K562 (cell line): ENCODE measurements around the gene KCTD18.
A peak's percentile ranks its signal among the peaks of the same experiment; 100 is the strongest.

Experiments
- CTCF ChIP-seq, 3 experiments: IDR thresholded peaks in 2 of 3; conservative IDR thresholded peaks in 1 of 3; 2 replicates each; pipeline ENCODE4 v1.5.1; 2011 to 2012; ENCODE audit warnings: low read length in 3 of 3, mild to moderate bottlenecking in 3 of 3, control low read depth in 2 of 3, improper control_type of control experiment in 1 of 3, inconsistent platforms in 1 of 3, low read depth in 1 of 3, mixed read lengths in 1 of 3, moderate library complexity in 1 of 3; ENCODE audit not compliant: insufficient read depth in 2 of 3
- HIVEP1 ChIP-seq: fragments of 250-450 bp; sonication (Bioruptor Pico); IDR thresholded peaks from 2 replicates; pipeline ENCODE4 v1.4.0; 2020; ENCODE audit warnings: mild to moderate bottlenecking
- HOXB6 ChIP-seq: fragments of 250-450 bp; sonication (Bioruptor Pico); IDR thresholded peaks from 2 replicates; pipeline ENCODE4 v1.5.1; 2022; ENCODE audit warnings: mild to moderate bottlenecking, borderline replicate concordance
- JUN ChIP-seq, 2 experiments: sonication (generic) in 1 of 2; formaldehyde crosslinking in 1 of 2; IDR thresholded peaks; 2 replicates each; pipeline versions ENCODE4 v1.6.1 to v1.8.0; 2012 to 2022; ENCODE audit warnings: borderline replicate concordance in 2 of 2, mild to moderate bottlenecking in 2 of 2, improper control_type of control experiment in 1 of 2, low read depth in 1 of 2, low read length in 1 of 2, missing genetic modification reagents in 1 of 2
- NR2C1 ChIP-seq, 2 experiments: fragments of 450-650 bp; IDR thresholded peaks; 2 replicates each; pipeline ENCODE4 v1.6.1; 2017; ENCODE audit warnings: mild to moderate bottlenecking in 2 of 2, antibody characterized with exemption in 1 of 2, inconsistent platforms in 1 of 2, missing compliant biosample characterization in 1 of 2, missing genetic modification characterization in 1 of 2
- RNF2 ChIP-seq: sonication (generic); IDR thresholded peaks from 2 replicates; pipeline ENCODE4 v1.6.1; 2016
- SNIP1 ChIP-seq: fragments of 450-650 bp; IDR thresholded peaks from 2 replicates; pipeline ENCODE4 v1.7.1; 2017; ENCODE audit warnings: low read depth, mild to moderate bottlenecking
- ZNF76 ChIP-seq: fragments of 250-450 bp; sonication (Bioruptor Pico); IDR thresholded peaks from 2 replicates; pipeline ENCODE4 v1.4.0; 2020; ENCODE audit warnings: mild to moderate bottlenecking, moderate library complexity, borderline replicate concordance

GRCh38 chr2:200525882-200526651 lies 16.2 kb upstream of the KCTD18 start, which contains the start of gene SGO2:
- TF ChIP-seq RNF2, result 0 out of 2 replicates have a peak, but pooled peaks have one; percentile 18
- peak in 2 of 3 experiments; percentile 15 to 16; a peak in 1 of 6 replicates for TF ChIP-seq CTCF (IDR thresholded peaks at IDR 0.05 in 2 of 3, conservative IDR thresholded peaks at IDR 0.05 in 1 of 3; ENCODE audit: insufficient read depth in 2 of 3, low read depth in 1 of 3, low read length in 3 of 3)
- TF ChIP-seq JUN (IDR thresholded peaks at IDR 0.05; ENCODE audit: borderline replicate concordance, low read depth, low read length), result no peak
- peak; percentile 35; the same call in 1 of the 2 replicates for TF ChIP-seq JUN (CRISPR knock-in tag; IDR thresholded peaks at IDR 0.05; ENCODE audit: borderline replicate concordance)
- TF ChIP-seq SNIP1, result no peak
- no peak for TF ChIP-seq NR2C1 (IDR thresholded peaks at IDR 0.05)
- no peak for TF ChIP-seq NR2C1 (tag; IDR thresholded peaks at IDR 0.05)
- no peak for TF ChIP-seq ZNF76 (CRISPR knock-in tag)
- TF ChIP-seq HIVEP1, result no peak
- TF ChIP-seq HOXB6 (CRISPR knock-in tag), result no peak
